H1 (cell line): ENCODE results near the gene SSH2. TPM values are rescaled to one million over a fixed set of nuclear protein-coding genes. Genes with fewer than 3 reads are reported as not detected.

Source experiments
- CTCF ChIA-PET: fragments of 300-600 bp; sonication (Branson Sonifier 250); formaldehyde crosslinking; loops from one replicate; lab custom pipeline; 2021; ENCODE audit not compliant: partially characterized antibody; lab: Charles Lee
- POLR2A ChIA-PET: fragments of 300-600 bp; sonication (Branson Sonifier 250); formaldehyde crosslinking; loops from one replicate; lab custom pipeline; 2021; ENCODE audit warnings: inconsistent platforms; ENCODE audit not compliant: partially characterized antibody; lab: Charles Lee
- DNase-seq, 2 experiments: peaks; one replicate each; pipeline versions ENCODE4 v3.0.0 to v3.0.0-alpha.2; 2010 to 2022; ENCODE audit warnings: low spot score in 2 of 2, low read depth in 1 of 2, mixed read lengths in 1 of 2
- FAIRE-seq: peaks from 2 replicates; lab custom pipeline; 2011; peaks lifted over from hg19 to GRCh38; lab: Jason Lieb, UNC
- H2AFZ ChIP-seq: 2 replicates; pipeline ENCODE4 v1.8.1; 2012; ENCODE audit warnings: low read length, inconsistent platforms
- H2AK5ac ChIP-seq: 2 replicates; pipeline ENCODE4 v1.6.1; 2013; ENCODE audit warnings: low read depth, low read length
- H2BK120ac ChIP-seq: replicated peaks from 2 replicates; pipeline ENCODE3; 2013; ENCODE audit warnings: low read depth, low read length, inconsistent platforms
- H2BK12ac ChIP-seq: 2 replicates; pipeline ENCODE4 v1.6.1; 2013; ENCODE audit warnings: low read depth, low read length
- H2BK15ac ChIP-seq: 2 replicates; pipeline ENCODE4 v1.6.1; 2013; ENCODE audit warnings: low read length
- H2BK20ac ChIP-seq: 2 replicates; pipeline ENCODE4 v1.6.1; 2013; ENCODE audit warnings: low read length
- H2BK5ac ChIP-seq: 2 replicates; pipeline ENCODE4 v1.6.1; 2013; ENCODE audit warnings: low read depth, low read length
- H3K14ac ChIP-seq: 2 replicates; pipeline ENCODE4 v1.6.1; 2013; ENCODE audit warnings: inconsistent platforms; ENCODE audit not compliant: insufficient read length
- H3K18ac ChIP-seq: 2 replicates; pipeline ENCODE4 v1.6.1; 2013; ENCODE audit warnings: low read length; ENCODE audit errors: extremely low read depth
- H3K23ac ChIP-seq: 2 replicates; pipeline ENCODE4 v1.6.1; 2013; ENCODE audit warnings: inconsistent platforms; ENCODE audit not compliant: insufficient read length
- H3K23me2 ChIP-seq: 2 replicates; pipeline ENCODE4 v1.6.1; 2013; ENCODE audit warnings: low read depth, low read length
- H3K27ac ChIP-seq: 2 replicates; pipeline ENCODE4 v1.6.1; 2011; ENCODE audit warnings: low read depth, low read length, inconsistent platforms
- H3K27me3 ChIP-seq, 4 experiments: replicated peaks in 1 of 4; 1 replicate in 1 of 4; 2 replicates in 3 of 4; pipeline versions ENCODE4 v1.6.1 to v1.8.1; 2011 to 2013; ENCODE audit warnings: low read length in 3 of 4, mild to moderate bottlenecking in 3 of 4, inconsistent platforms in 2 of 4, mixed read lengths in 2 of 4, moderate library complexity in 1 of 4; ENCODE audit not compliant: control insufficient read depth in 3 of 4, insufficient read depth in 3 of 4; ENCODE audit errors: extremely low read depth in 1 of 4
- H3K36me3 ChIP-seq, 4 experiments: 2 replicates each; pipeline versions ENCODE4 v1.6.1 to v1.8.1; 2011 to 2013; ENCODE audit warnings: mild to moderate bottlenecking in 4 of 4, low read length in 3 of 4, moderate library complexity in 2 of 4, control low read depth in 1 of 4, inconsistent platforms in 1 of 4; ENCODE audit not compliant: insufficient read depth in 4 of 4, control insufficient read depth in 2 of 4
- H3K4ac ChIP-seq: replicated peaks from 2 replicates; pipeline ENCODE3; 2013; ENCODE audit warnings: low read length, low read depth, mixed read lengths, inconsistent platforms; ENCODE audit not compliant: insufficient read length
- H3K4me1 ChIP-seq, 4 experiments: replicated peaks in 1 of 4; 1 replicate in 1 of 4; 2 replicates in 3 of 4; pipeline versions ENCODE4 v1.6.1 to v1.8.1; 2011 to 2013; ENCODE audit warnings: low read length in 3 of 4, inconsistent platforms in 2 of 4, mixed read lengths in 1 of 4; ENCODE audit not compliant: insufficient read depth in 4 of 4, control insufficient read depth in 3 of 4
- H3K4me2 ChIP-seq, 2 experiments: 2 replicates each; pipeline versions ENCODE4 v1.6.1 to v1.8.1; 2011 to 2013; ENCODE audit warnings: low read depth in 2 of 2, low read length in 2 of 2, control low read depth in 1 of 2, inconsistent platforms in 1 of 2, mild to moderate bottlenecking in 1 of 2; ENCODE audit not compliant: insufficient read depth in 1 of 2
- H3K4me3 ChIP-seq, 4 experiments: fragments of 200-600, 300-600 bp in 1 of 4; sonication (generic), shearing (Covaris generic), sonication (Bioruptor Twin) in 1 of 4; 2 replicates each; pipeline versions ENCODE4 v1.5.1 to v1.8.1; 2011 to 2016; ENCODE audit warnings: low read length in 4 of 4, low read depth in 3 of 4, control low read depth in 2 of 4, inconsistent platforms in 2 of 4, mild to moderate bottlenecking in 2 of 4, mixed read lengths in 1 of 4, moderate library complexity in 1 of 4; ENCODE audit not compliant: insufficient read depth in 2 of 4; ENCODE audit errors: extremely low read depth in 1 of 4
- H3K56ac ChIP-seq: replicated peaks from 2 replicates; pipeline ENCODE3; 2013; ENCODE audit warnings: low read depth, mild to moderate bottlenecking, mixed read lengths, low read length, inconsistent platforms; ENCODE audit not compliant: insufficient read length
- H3K79me1 ChIP-seq: 2 replicates; pipeline ENCODE4 v1.6.1; 2013; ENCODE audit warnings: low read depth, low read length, control low read depth
- H3K79me2 ChIP-seq, 2 experiments: 2 replicates each; pipeline versions ENCODE4 v1.6.1 to v1.8.1; 2012 to 2013; ENCODE audit warnings: low read length in 2 of 2, mild to moderate bottlenecking in 2 of 2, inconsistent platforms in 1 of 2; ENCODE audit not compliant: insufficient read depth in 2 of 2, control insufficient read depth in 1 of 2
- H3K9ac ChIP-seq, 4 experiments: replicated peaks in 1 of 4; 1 replicate in 1 of 4; 2 replicates in 3 of 4; pipeline versions ENCODE4 v1.6.1 to v1.8.1; 2011 to 2013; ENCODE audit warnings: low read depth in 3 of 4, low read length in 3 of 4, control low read depth in 2 of 4, mild to moderate bottlenecking in 2 of 4, moderate library complexity in 2 of 4, inconsistent platforms in 1 of 4; ENCODE audit errors: extremely low read depth in 1 of 4
- H3K9me3 ChIP-seq, 2 experiments: 2 replicates each; pipeline versions ENCODE4 v1.6.1 to v1.8.1; 2012 to 2013; ENCODE audit warnings: mild to moderate bottlenecking in 2 of 2, moderate library complexity in 2 of 2, control low read depth in 1 of 2, inconsistent platforms in 1 of 2, low read depth in 1 of 2, low read length in 1 of 2, mixed read lengths in 1 of 2; ENCODE audit not compliant: insufficient read depth in 2 of 2
- H4K20me1 ChIP-seq, 2 experiments: replicated peaks in 1 of 2; 2 replicates each; pipeline versions ENCODE3 to v1.8.1; 2011 to 2013; ENCODE audit warnings: inconsistent platforms in 2 of 2, low read length in 2 of 2, mild to moderate bottlenecking in 1 of 2; ENCODE audit not compliant: insufficient read depth in 2 of 2, control insufficient read depth in 1 of 2
- H4K5ac ChIP-seq: 2 replicates; pipeline ENCODE4 v1.6.1; 2013; ENCODE audit warnings: low read length, low read depth, mixed read lengths, inconsistent platforms; ENCODE audit not compliant: insufficient read length
- H4K8ac ChIP-seq: 2 replicates; pipeline ENCODE4 v1.8.0; 2013; ENCODE audit warnings: mild to moderate bottlenecking, moderate library complexity, low read length, inconsistent platforms; ENCODE audit not compliant: insufficient read depth; ENCODE audit errors: extremely low read depth
- H4K91ac ChIP-seq: replicated peaks from 2 replicates; pipeline ENCODE3; 2013; ENCODE audit warnings: low read length, mixed read lengths, inconsistent platforms; ENCODE audit not compliant: insufficient read length
- ASH2L ChIP-seq: fragments of 200-600, 300-600 bp; sonication (generic); IDR thresholded peaks from one replicate; pipeline ENCODE4 v1.7.1; 2017; ENCODE audit warnings: low read length
- CEBPB ChIP-seq: IDR thresholded peaks from 2 replicates; pipeline ENCODE4 v1.6.1; 2012; ENCODE audit warnings: low read depth, low read length
- CHD1 ChIP-seq: IDR thresholded peaks from 2 replicates; pipeline ENCODE4 v1.6.1; 2012; ENCODE audit warnings: low read depth, low read length, improper control_type of control experiment
- CREB1 ChIP-seq: IDR thresholded peaks from 2 replicates; pipeline ENCODE4 v1.6.1; 2012; ENCODE audit warnings: inconsistent platforms
- FOSL1 ChIP-seq: IDR thresholded peaks from 2 replicates; pipeline ENCODE4 v1.6.1; 2011; ENCODE audit warnings: mild to moderate bottlenecking, low read depth, low read length, moderate library complexity; ENCODE audit not compliant: insufficient read depth
- GTF2F1 ChIP-seq: IDR thresholded peaks from 2 replicates; pipeline ENCODE4 v1.6.1; 2012; ENCODE audit warnings: low read depth, low read length, improper control_type of control experiment, borderline replicate concordance
- JUN ChIP-seq: IDR thresholded peaks from 2 replicates; pipeline ENCODE4 v1.6.1; 2011; ENCODE audit warnings: low read depth, mild to moderate bottlenecking, improper control_type of control experiment, low read length
- JUND ChIP-seq: IDR thresholded peaks from 2 replicates; pipeline ENCODE4 v1.6.1; 2011; ENCODE audit warnings: mild to moderate bottlenecking, improper control_type of control experiment, low read length
- POU5F1 ChIP-seq: IDR thresholded peaks from 2 replicates; pipeline ENCODE4 v1.6.1; 2011; ENCODE audit warnings: low read depth, mild to moderate bottlenecking, low read length, moderate library complexity
- SIX5 ChIP-seq: IDR thresholded peaks from 2 replicates; pipeline ENCODE4 v1.6.1; 2011; ENCODE audit warnings: mild to moderate bottlenecking, low read depth, low read length
- SP2 ChIP-seq: IDR thresholded peaks from 2 replicates; pipeline ENCODE4 v1.6.1; 2012; ENCODE audit warnings: mild to moderate bottlenecking, low read length, inconsistent platforms
- SP4 ChIP-seq: IDR thresholded peaks from 2 replicates; pipeline ENCODE4 v1.6.1; 2012; ENCODE audit warnings: low read length, inconsistent platforms
- SRF ChIP-seq: IDR thresholded peaks from 2 replicates; pipeline ENCODE4 v1.6.1; 2011; ENCODE audit warnings: mild to moderate bottlenecking, low read depth, low read length, moderate library complexity
- TAF1 ChIP-seq: IDR thresholded peaks from 2 replicates; pipeline ENCODE4 v1.6.1; 2011; ENCODE audit warnings: mild to moderate bottlenecking, low read depth, low read length
- TAF7 ChIP-seq: optimal IDR thresholded peaks from 2 replicates; pipeline ENCODE3; 2011; ENCODE audit warnings: low read depth, mild to moderate bottlenecking, inconsistent platforms, low read length, moderate library complexity, borderline replicate concordance
- TEAD4 ChIP-seq: IDR thresholded peaks from 2 replicates; pipeline ENCODE4 v1.6.1; 2012; ENCODE audit warnings: low read depth, low read length, inconsistent platforms, mixed read lengths
- WGBS, 2 experiments: shearing (Covaris generic) in 1 of 2; methylation state at CpG; one replicate each; pipeline versions ENCODE4 v1.1.6 to v1.1.7; 2013 to 2015; ENCODE audit warnings: low lambda C conversion rate in 2 of 2, mixed read lengths in 2 of 2, inconsistent platforms in 1 of 2, low coverage in 1 of 2, missing lambda C conversion rate in 1 of 2; ENCODE audit not compliant: insufficient replicate concordance in 2 of 2, insufficient coverage in 1 of 2, insufficient read length in 1 of 2; ENCODE audit errors: extremely low coverage in 1 of 2, missing lambda C conversion rate in 1 of 2; 5-methylcytosine and 5-hydroxymethylcytosine counted together
- polyA plus RNA-seq, 7 experiments: library from polyadenylated mRNA; depleted of rRNA in 3 of 7; stranded (reverse) in 5 of 7; unstranded in 2 of 7; fragments of >200 nt in 5 of 7; fragments of 200-250 nt in 2 of 7; gene quantifications; 1 replicate in 5 of 7; 2 replicates in 1 of 7; 4 replicates in 1 of 7; pipeline versions ENCODE4 v1.2.1 to v1.2.3, GENCODE V29; 2011 to 2013; ENCODE audit warnings: missing spikeins in 2 of 7, mixed read lengths in 2 of 7
- total RNA-seq: library from RNA; stranded (reverse); fragmentation: NEBNext Ultra II Directional; extraction: Animal tissue kit (Norgen Biotek cat#: 25700); gene quantifications from 2 replicates; pipeline ENCODE4 v1.2.1, GENCODE V29; 2021

The SSH2 gene
- total and polyA plus RNA-seq, 2 of the 8 experiments (the other 6 are each of a cell fraction or from before 2014, with no cell fraction given), result 5.2 to 15.9 TPM

DNA sequence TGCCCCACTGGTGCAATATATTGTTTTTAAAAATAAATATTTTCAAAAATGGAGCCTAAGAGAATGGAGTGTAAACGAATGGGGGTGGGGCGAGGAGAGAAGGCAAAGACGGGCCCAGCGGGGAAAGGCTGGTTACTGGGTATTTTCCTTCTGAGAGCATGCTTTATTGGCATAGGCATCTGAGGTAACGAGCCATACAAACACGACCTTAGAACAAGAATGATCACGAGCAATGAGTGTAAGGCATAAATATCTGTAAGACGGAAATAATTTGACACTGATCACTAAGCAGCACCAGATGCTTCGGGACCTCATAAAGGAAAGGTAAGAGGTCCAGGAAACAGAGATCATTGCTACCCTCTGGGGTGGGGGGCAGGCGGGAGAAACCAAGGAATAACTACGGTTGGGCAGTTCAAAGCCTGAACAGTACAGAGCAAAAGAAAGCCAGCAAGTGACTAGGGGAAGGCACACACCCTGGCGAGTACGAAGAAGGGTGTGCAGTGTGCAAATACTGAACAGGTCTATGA, 959 bp downstream of the SSH2 start:
- ChIA-PET CTCF (interaction anchor here (1.2 to 9.7 kb wide), 4 partner anchors 12 to 121 kb away, joined by 4 to 170 read pairs (median 31); partner anchors contain the start of gene EFCAB5), POLR2A (no interaction called here)
- peak overlapping the region; percentile 97 for H2AFZ ChIP-seq
- peak overlapping the region; percentile 27; the same call in 1 of the 2 replicates for H3K27ac ChIP-seq
- no peak overlapping the region for H2BK20ac ChIP-seq
- peak overlapping the region in 3 of 4 experiments; percentile 21 to 68 (median 52); a peak in 5 of 7 replicates for H3K9ac ChIP-seq
- H3K4me1 ChIP-seq, result peaks cover 0 to 9% (median 2%) of the 10 kb centered on the region in 4 experiments; a peak in 4 of 7 replicates
- peak overlapping the region; percentile 63 for H3K18ac ChIP-seq
- no peak overlapping the region for H2AK5ac ChIP-seq
- no peak overlapping the region for H3K14ac ChIP-seq
- H3K4me3 ChIP-seq, result peak overlapping the region; percentile 84 to 96 (median 86)
- no peak overlapping the region for H2BK12ac ChIP-seq
- no peaks in the 10 kb centered on the region for H3K9me3 ChIP-seq
- 2% methylated on average over 13 of the region's 13 CpGs; no CpG with 5 or more reads in 1 of the 2 experiments for WGBS, 2 experiments
- H2BK15ac ChIP-seq, result no peak overlapping the region; the same call in 1 of the 2 replicates
- FAIRE-seq, result no peak
- H3K79me2 ChIP-seq, result peaks cover 0 to 35% of the 10 kb centered on the region in 2 experiments; a peak in 2 of 4 replicates
- no peak overlapping the region for H3K56ac ChIP-seq
- H2BK120ac ChIP-seq, result no peak overlapping the region
- H4K5ac ChIP-seq, result peak overlapping the region; percentile 47
- H3K23ac ChIP-seq, result no peak overlapping the region
- H3K4ac ChIP-seq, result no peak overlapping the region
- no peaks in the 10 kb centered on the region for H3K36me3 ChIP-seq
- peak overlapping the region; percentile 80 to 89 for H3K4me2 ChIP-seq
- no peaks in the 10 kb centered on the region for H4K20me1 ChIP-seq
- H4K8ac ChIP-seq, result no peak overlapping the region
- H2BK5ac ChIP-seq, result peak overlapping the region; percentile 64
- peak overlapping the region; percentile 25 for H4K91ac ChIP-seq
- H3K79me1 ChIP-seq, result no peaks in the 10 kb centered on the region
- peaks cover 0 to 3% (median 0%) of the 10 kb centered on the region in 4 experiments; a peak in 1 of 7 replicates for H3K27me3 ChIP-seq
- peak in 1 of 2 experiments; percentile 53 for DNase-seq
- peaks cover 4% of the 10 kb centered on the region; the same call in 1 of the 2 replicates for H3K23me2 ChIP-seq
- TF ChIP-seq CEBPB (no peak), TAF7 (no peak), FOSL1 (no peak), SIX5 (no peak), JUN (no peak), SP4 (no peak), ASH2L (no peak), CREB1 (no peak), GTF2F1 (no peak), SP2 (no peak), SRF (no peak), JUND (no peak), CHD1 (no peak), POU5F1 (no peak), TEAD4 (no peak), TAF1 (no peak)
